Endothelial cell of umbilical vein (primary cell): ENCODE data around the gene PRMT7.

Source experiments
- POLR2A ChIP-seq: IDR thresholded peaks from 2 replicates; pipeline ENCODE4 v1.6.1; 2012; ENCODE audit warnings: low read depth, mild to moderate bottlenecking, control low read depth, low read length
- TF ChIP-seq, protein P1 (sequence below), 2 donors: IDR thresholded peaks; 1 replicate in 1 of 2; 2 replicates in 1 of 2; pipeline ENCODE4 v1.5.1; 2011; ENCODE audit warnings: low read length in 2 of 2, mild to moderate bottlenecking in 2 of 2, moderate library complexity in 2 of 2, control low read depth in 1 of 2, inconsistent platforms in 1 of 2, low read depth in 1 of 2; ENCODE audit not compliant: insufficient read depth in 1 of 2; ENCODE audit errors: extremely low read depth in 1 of 2

DNA sequence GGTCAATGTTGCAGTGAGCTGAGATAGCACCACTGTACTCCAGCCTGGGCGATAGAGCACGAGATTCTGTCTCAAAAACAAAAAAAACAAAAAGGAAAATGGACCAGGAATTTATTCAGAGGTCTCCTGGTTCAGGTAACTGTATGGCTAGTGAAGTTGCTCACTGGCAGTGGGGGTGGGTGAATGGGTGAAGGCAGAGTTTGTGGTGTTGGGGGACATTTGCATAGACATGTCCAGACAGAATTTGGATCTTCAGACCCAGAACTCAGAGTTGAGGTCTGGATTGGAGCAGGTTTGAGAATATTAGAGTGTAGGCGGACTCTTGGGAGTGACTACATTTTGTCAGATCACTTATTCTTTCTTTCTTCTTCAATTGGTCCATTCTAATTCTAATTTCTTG lies 82.5 kb downstream of the PRMT7 start:
- no peak for TF ChIP-seq POLR2A
- TF ChIP-seq, protein P1, sequence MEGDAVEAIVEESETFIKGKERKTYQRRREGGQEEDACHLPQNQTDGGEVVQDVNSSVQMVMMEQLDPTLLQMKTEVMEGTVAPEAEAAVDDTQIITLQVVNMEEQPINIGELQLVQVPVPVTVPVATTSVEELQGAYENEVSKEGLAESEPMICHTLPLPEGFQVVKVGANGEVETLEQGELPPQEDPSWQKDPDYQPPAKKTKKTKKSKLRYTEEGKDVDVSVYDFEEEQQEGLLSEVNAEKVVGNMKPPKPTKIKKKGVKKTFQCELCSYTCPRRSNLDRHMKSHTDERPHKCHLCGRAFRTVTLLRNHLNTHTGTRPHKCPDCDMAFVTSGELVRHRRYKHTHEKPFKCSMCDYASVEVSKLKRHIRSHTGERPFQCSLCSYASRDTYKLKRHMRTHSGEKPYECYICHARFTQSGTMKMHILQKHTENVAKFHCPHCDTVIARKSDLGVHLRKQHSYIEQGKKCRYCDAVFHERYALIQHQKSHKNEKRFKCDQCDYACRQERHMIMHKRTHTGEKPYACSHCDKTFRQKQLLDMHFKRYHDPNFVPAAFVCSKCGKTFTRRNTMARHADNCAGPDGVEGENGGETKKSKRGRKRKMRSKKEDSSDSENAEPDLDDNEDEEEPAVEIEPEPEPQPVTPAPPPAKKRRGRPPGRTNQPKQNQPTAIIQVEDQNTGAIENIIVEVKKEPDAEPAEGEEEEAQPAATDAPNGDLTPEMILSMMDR (IDR thresholded peaks at IDR 0.05; ENCODE audit: extremely low read depth in 1 of 2, insufficient read depth in 1 of 2, low read depth in 1 of 2, low read length in 2 of 2), result no peak
